GM21786 (cell line): ENCODE measurements around the gene DLG4.
"Not testable (repeated sequence)": the region's sequence is repeated elsewhere in the genome, so short reads cannot be mapped to it uniquely, and the experiment has no call there.

Experiments
- ATAC-seq: cut with Tn5 transposase; IDR thresholded peaks from one replicate; pipeline ENCODE4 v1.9.1; 2021; ENCODE audit not compliant: unreplicated experiment

Gene DLG4

DNA sequence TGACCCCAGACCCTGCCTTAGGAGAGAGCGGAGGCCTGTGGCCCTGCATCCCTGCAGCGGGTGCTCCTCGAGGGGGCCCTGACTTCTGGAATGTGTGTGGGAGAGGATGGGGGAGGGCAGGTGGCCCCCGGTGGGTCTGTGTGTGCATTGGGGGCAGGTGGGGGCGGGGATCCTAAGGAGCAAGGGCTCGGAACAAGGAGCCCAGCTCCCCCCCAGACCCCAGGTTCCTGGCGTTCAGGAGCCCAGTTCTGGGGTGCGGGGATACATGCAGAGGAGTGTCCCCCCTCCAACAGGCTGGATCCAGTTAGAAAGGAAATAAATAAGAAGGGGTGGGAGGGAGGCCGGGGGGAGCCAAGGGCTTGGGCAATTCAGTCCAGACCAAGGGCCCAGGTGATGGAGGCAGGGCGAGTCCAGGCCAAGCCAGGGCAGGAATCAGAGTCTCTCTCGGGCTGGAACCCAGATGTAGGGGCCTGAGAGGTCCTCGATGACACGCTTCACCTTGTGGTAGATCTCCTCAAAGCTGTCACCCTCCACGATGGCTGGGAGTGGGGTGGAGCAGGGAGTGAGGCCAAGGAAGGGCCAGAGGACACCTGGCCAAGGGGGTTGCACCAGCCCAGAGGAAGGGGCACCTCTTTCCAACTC is 29.2 kb downstream of the DLG4 start:
- ATAC-seq, result no peak

DNA sequence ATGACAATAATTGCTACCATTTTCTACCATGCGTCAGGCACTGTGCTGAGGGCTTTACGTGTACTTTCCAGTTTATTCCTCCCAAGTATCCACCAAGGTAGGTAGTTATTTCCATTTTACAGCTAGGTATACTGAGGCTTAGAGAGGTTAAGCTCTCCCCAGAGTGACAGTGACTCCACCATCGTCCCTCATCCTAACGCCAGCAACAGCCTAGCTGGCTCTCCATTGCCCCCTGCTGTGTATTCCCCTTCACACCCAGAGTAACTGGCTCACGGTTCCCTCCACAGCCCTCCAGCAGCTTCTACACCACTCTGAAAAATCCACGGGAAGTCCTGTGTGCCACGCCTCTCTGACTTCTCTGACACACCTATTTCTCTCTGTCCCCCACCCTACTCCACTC is 33.4 kb downstream of the DLG4 start:
- ATAC-seq, result no peak

DNA sequence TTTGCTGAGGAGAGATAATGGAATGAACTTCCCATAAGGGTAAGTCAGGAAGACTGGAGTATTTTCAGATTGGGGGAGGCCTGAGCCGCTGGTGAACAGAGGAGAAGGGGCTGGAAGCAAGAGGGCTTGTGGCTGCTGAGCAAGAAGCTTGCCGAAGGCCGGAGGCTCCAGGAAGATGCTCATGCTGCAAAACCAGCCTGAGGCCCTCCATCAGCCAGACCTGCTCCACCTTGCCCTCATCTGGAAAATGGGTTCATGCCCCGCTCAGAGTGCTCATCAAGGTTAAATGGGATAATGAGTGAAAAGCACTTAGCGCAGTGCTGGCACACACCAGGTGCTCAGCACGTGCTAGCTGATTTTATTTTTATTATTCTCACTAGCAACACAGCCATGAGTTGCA is 35.0 kb downstream of the DLG4 start:
- ATAC-seq, result no peak

DNA sequence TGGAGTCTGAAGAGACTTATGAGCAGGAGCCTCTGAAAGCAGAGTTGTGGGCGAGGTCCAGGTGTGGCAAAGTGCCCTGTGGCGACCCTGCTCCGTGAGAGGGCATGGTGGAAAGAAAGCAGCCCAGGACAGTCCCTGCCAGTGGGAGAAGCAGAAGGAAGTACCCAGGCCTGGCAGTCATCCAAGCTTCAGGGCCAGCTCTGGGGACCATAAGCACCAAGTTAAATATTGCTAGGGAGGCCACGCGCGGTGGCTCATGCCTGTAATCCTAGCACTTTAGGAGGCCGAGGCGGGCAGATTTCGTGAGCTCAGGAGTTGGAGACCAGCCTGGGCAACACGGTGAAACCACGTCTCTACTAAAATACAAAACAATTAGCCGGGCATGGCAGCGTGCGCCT is 35.5 kb downstream of the DLG4 start:
- ATAC-seq, result no peak

DNA sequence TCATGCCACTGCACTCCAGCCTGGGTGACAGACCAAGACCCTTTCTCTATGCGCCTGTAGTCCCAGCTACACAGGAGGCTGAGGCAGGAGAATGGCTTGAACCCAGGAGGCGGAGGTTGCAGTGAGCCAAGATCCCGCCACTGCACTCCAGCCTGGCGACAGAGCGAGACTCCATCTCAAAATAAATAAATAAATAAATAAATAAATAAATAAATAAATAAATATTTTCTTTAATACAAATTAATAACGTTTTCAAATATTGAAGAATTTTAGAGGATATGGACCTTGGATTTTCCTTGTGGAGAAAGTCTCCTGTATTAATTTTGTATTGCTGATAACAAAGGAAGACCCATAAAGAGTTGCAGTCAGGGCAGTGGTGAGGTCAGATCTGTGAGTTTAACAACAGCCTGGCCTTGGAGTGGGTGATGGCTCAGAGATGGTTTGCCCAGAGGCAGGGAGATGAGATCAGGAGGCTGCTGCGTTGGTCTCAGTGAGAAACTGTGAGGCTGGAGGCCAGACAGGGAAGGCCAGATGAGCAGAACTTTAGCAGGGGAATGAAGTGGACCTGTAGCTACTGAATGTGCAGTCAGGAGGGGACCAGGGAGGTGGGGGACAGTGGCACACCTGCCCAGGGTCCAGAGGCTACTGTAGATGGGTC is 36.1 kb downstream of the DLG4 start:
- ATAC-seq, result no peak

DNA sequence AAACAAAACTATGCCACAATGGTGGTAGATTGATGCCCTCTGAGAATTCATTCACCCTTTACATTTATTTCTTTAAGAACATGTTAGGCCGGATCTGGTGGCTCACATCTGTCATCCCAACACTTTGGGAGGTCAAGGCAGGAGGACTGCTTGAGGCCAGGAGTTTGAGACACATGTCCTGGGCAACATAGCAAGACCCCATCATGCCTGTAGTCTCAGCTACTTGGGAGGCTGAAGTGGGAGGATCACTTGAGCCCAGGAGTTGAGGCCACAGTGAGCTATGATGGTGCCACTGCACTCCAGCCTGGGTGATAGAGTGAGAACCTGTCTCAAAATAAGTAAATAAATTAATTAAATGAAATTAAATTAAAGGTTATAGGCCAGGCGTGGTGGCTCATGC is 37.5 kb downstream of the DLG4 start:
- not testable (repeated sequence) for ATAC-seq

DNA sequence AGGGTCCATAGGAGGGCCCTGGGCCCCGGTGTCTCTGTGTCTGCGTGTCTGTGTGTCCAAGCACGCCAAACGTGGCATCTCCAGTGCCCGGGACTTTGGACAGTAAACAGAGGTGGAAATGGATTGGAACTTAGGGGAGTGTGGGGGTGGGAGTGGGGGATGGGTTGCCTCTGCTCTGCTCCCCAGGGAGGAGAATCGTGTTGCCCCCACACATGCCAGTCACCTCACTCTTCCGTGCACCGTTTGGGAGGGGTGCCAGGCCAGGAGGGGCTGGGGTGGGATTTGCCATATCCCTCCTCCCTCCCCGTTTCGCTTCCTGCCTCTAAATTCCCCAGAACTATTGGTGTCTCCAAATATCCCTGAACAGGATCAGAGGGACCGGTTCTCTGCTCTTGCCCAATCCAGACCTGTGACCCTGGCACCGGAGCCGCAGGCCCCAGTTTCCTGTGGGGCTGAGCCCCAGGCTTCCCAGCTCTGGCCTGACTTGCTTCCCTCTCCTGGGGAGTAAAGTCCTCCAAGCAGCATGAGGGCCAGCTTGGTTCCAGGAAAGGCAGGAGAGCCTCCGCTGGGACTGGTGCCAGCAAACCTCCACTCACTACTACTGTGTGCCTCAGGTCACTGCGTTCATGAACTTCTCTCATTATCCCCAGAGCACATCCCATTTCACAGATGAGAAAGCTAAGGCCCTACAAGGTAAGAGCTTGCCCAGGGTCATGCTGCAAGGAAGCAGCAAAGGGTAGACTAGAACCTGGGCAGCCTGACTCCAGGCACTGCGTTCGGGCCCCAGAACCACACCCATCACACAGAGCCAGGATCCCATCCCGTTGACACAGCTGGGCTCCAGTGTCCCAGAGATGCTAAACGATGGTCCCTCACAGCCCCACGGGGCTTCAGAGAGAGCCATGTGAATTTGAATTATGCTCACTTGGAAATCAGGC is 40.0 kb downstream of the DLG4 start, which contains the start of gene ASGR1:
Gene ASGR1, minus strand, starts transcription at position 54 of the 938 bp plus-strand sequence. CDS start 807 bp downstream, outside the sequence.
- no peak for ATAC-seq

DNA sequence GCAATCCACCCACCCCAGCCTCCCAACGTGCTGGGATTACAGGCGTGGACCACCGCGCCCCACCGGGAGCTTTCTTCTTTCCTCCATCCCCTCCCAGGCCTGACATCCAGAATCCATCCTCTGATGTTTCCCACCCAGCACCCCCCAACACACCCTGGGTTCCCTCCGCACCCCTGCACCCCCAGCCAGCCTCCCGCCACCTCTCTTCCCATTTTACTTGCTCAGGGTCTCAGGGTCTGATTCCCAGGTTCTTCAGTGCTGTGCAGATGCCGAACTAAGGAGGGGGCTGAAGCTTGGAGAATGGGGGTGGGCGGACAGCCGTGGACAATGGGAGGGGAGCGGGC is 40.7 kb downstream of the DLG4 start:
- no peak for ATAC-seq

DNA sequence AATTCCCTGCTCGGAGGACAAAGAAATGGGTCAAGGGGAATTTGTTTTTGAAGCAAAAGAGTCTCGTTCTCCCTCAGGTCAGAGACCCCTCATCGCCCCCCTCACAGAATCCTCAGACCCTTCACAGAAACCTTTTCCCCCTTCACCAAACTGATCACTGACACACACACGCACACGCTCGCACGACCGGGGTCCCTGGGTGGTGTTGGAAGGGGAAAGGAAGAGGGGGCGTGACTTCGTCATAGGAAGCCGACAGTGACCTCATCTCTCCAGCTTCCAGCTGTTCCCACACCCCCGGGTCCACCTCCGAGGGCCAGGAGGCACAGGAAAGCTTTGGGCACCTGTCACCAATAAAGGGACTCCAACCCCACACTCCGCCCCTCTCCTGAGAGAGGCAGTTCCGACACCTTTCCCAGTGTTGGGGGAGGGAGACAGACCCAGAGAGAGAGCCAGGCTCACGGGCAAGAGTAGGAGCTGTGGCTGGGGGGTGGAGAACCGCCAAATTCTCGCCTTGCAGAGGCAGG is 41.6 kb downstream of the DLG4 start:
- no peak for ATAC-seq

DNA sequence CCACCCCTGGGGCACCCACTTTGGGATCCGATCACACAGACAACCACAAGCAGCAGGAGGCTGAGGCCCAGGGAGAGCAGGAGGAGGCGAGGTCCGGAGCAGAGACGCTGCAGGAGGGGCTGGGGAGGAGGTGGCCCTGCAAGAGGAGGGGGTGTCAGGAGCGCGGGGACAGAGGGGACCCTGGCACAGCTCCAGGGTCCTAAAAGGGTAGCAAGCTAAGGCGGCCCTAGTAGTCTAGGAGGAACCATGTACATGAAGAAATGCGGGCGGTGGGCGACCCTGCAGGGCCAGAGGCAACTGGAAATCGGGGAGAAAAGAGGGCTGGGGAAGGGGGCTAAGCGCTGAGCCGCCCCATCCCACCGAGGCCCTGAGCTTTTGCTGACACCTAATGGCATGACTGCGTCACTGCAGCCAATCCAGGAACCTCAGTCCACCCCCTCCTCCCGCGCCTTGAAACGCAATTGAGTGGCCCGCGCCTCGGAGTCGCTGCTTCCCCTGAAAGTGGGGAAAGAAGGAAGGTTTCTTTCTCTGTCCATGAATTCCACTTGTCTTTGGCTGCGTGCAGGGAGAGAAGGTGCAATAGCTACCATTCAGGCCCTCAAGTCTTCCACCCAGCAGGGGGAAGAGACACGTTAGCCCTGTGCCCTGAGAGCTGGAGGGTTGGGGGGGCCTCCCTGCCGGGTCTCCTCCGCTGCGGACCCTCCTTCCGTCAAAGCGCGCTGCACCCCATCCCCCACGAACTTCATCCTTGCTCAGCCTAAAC is 42.3 kb downstream of the DLG4 start:
- ATAC-seq, result no peak

DNA sequence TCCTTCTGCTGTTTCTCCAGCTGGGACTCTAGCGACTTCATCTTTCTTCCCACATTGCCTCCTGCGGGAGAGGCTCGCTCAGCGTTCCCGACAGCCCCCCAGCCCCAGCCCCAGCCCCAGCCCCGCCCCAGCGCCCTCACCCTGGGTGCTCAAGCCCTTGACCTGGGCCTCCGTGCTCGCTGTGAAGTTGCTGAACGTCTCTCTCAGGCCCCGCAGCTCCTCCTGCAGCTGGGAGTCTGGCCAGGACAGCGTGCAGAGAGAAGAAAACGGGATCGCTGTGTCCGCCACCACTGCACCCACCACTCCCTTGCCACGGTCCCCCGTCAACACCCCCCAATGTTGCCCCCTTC is 42.8 kb downstream of the DLG4 start:
- ATAC-seq, result no peak

DNA sequence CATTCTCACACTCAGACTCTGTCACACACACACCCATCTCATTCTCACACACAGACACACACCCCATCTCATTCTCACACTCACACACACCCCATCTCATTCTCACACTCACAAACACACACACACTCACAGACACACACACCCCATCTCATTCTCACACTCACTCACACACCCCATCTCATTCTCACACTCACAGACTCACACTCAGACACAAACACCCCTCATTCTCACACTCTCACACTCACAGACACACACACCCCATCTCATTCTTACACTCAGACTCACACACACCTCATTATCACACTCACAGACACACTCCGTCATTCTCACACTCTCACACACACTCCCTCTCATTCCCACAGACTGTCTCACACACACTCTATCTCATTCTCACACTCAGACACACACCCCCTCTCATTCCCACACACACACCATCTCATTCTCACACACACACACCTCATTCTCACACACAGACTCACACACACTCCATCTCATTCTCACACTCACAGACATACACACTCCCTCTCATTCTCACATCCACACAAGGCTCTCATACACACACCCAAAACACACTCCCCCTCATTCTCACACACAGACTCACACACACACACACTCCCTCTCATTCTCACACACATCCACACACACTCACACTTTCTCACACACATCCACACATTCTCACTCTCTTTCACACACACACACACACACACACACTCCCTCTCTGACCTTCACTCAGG is 43.4 kb downstream of the DLG4 start:
- no peak for ATAC-seq

DNA sequence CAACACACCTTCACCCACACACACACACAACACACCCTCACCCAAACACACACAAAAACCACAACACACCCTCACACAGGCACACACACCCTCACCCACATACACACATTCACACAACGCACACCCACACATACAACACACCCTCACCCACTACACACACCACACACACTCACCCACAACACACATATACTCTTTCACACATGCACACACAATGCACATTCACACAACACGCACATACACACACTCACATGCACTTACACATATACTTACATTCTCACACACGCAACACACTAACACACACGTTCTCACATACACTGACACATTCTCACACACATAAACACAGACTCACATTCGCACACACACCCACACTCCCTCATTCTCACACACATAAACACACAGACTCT is 44.3 kb downstream of the DLG4 start:
- ATAC-seq, result no peak

DNA sequence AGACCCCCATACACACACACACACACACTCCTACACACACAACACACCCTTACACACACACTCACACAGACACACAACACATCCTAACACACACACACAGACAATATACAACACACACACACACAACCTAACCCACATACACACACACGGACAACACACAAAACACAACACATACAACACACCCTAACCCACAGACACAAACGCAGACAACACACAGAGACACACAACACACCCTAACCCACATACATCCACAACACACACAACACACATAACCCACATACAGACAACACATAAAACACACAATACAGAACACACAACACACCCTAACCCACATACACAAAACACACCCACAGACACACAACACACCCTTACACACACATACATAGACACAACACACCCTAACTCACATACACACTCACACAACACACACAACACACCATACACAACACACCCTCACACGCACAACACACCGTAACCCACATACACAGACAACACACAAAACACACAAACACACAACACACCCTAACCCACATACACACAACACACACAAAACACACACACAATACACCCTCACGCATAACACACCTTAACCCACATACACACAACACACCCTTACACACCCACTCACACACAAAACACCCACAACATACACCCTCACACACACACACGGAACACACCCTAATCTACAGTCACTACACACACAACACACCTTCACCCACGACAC is 44.9 kb downstream of the DLG4 start:
- ATAC-seq, result no peak

DNA sequence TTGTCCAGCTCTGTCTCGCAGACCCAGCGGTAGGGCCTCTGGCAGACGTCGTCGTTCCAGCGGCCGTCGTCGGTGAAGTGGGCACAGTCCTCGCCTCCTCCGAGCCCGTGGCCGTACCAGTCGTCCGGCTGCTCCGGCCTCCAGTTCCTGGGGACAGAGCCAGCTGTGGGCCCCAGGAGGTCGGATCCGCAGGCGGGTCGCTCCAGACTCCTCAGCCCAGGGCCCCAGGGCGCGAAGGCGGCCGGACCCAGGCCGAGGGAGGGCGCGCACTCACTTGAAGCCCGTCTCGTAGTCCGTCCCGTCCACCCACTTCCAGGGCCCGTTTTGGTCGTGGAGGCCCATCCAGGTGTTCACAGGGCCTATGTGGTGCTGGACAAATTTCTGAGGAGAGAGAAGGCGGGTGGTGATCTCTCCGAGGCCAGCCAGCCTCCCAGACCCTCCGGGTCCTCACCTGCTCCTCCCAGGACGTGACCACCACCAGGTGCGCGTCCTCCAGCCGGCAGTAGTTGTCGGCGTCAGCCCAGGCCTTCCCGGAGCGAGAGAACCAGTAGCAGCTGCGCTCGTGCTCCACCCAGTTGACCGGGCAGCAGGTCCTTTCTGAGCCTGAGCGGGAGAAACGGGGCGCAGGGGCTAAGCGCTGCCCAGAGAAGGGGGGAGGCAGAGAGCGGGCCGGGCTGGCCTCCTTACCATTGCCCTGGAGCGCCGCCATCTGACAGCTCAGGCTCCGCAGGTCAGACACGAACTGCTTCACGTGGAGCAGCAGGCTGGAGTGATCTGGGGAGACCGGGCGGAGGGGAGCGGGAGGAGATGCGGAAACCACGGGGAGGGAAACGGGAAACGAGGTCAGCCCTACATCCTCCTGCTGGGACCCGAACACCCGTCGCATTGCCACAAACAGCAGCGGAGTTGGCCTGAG is 45.7 kb downstream of the DLG4 start:
- no peak for ATAC-seq

DNA sequence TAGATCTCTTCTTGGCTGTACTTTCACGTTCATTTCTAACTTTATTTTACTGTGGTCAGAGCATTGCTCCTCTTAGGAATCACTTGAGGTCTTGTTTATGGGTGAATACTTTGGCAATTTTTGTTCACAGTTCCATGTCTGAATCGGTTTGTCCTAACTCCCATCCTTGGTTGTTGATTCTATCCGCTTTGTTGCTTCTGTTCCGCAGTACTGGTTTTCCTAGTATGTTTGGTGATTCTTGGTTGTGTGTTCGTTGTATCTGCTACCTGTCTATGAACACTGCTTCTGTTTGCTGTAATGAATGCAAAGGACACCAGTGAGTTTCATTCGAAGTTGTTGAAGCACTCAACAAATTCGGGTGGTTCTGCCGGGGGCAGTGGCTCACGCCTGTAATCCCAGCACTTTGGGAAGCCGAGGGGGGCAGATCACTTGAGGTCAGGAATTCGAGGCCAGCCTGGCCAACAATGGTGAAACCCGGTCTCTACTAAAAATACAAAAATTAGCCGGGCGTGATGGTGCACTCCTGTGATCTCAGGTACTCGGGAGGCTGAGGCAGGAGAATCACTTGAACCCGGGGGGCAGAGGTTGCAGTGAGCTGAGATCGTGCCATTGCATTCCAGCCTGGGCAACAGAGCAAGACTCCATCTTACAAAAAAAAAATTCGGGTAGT is 47.0 kb downstream of the DLG4 start:
- ATAC-seq, result not testable (repeated sequence)

DNA sequence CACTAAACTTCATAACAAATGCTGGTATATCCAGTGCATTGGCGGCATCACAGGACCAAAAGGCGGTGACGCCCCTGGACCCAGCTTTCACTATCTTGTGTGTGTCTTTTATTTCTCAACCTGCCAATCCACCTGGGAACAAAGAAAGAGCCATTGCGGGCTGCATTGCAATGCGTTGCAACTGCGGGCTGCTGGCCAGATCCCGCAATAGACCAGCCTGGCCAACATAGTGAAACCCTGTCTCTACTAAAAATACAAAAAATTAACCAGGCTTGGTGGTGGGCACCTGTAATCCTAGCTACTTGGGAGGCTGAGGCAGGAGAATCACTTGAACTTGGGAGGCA is 50.1 kb downstream of the DLG4 start:
- ATAC-seq, result not testable (repeated sequence)
